Measurements from ENCODE around the gene TMEM234. TPM values are rescaled to one million over a fixed set of nuclear protein-coding genes. Genes with fewer than 3 reads are reported as not detected.

TMEM234 gene
- total RNA-seq, 2 donors from 2014 or later, result 20.3 to 27.0 TPM

DNA sequence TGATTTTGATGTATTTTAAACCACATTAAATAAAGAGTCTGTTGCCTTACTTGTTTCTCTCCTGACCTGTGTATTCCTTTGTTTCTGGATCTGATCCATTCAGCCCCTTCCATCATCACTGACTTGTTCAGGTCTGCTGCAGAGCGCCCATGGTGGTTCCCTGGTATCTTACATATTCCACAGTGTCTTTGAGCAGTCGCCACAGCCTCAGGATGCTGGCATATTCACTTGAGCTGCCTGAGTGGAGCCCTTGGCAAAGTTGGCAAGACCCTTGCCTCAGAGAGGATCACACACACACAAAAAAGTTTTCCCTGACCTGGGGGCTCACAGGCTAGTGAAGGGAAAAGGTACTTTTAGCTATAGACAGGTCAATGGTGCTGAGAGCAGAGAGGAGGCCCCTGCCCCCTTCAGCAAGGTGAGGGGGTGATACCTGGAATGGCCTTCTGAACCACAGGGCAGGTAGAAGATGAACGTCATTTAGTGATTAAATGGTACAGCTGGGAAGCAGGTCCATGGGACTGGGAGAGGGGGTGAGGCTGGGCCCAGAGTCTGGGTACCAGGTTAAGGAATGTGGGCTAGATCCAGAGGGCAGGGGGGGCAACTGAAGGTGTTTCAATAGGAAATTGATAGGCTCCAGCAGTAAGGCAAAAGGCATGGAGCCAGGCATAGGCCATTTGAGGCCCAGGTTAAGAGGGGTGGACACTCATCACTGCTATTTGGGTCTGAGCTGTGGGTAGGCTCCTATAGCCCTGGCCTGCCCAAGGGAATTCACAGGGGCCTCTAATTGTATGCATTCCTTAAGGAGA is 23.7 kb downstream of the TMEM234 start:
- Histone ChIP-seq H3K27me3 (no peaks in the 10 kb centered on the region), H3K36me3 (peaks cover 27% of the 10 kb centered on the region), H3K9me3 (no peaks in the 10 kb centered on the region), H3K4me3 (no peak overlapping the region), H3K4me1 (peaks cover 3% of the 10 kb centered on the region), H3K9ac (ENCODE audit: low read depth in 2 of 2, low read length in 2 of 2) (no peak overlapping the region), H3K27ac (no peak overlapping the region)
- DNase-seq, result no peak
- intact Hi-C loops (cut with DNase I), result no loop called here
- TF ChIP-seq, protein P1, sequence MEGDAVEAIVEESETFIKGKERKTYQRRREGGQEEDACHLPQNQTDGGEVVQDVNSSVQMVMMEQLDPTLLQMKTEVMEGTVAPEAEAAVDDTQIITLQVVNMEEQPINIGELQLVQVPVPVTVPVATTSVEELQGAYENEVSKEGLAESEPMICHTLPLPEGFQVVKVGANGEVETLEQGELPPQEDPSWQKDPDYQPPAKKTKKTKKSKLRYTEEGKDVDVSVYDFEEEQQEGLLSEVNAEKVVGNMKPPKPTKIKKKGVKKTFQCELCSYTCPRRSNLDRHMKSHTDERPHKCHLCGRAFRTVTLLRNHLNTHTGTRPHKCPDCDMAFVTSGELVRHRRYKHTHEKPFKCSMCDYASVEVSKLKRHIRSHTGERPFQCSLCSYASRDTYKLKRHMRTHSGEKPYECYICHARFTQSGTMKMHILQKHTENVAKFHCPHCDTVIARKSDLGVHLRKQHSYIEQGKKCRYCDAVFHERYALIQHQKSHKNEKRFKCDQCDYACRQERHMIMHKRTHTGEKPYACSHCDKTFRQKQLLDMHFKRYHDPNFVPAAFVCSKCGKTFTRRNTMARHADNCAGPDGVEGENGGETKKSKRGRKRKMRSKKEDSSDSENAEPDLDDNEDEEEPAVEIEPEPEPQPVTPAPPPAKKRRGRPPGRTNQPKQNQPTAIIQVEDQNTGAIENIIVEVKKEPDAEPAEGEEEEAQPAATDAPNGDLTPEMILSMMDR (IDR thresholded peaks at IDR 0.05), result no peak

DNA sequence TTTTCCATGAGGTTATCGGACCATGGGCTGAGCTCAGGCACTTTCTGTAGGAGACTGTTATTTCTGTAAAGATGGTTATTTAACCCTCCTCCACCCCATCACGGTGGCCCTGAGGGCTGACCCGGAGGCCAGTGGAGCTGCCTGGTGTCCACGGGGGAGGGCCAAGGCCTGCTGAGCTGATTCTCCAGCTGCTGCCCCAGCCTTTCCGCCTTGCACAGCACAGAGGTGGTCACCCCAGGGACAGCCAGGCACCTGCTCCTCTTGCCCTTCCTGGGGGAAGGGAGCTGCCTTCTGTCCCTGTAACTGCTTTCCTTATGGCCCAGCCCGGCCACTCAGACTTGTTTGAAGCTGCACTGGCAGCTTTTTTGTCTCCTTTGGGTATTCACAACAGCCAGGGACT is 24.3 kb downstream of the TMEM234 start:
- no peak overlapping the region for H3K27ac ChIP-seq
- no peak for DNase-seq
- TF ChIP-seq, protein P1 (IDR thresholded peaks at IDR 0.05), result no peak
- H3K36me3 ChIP-seq, result peaks cover 27% of the 10 kb centered on the region
- H3K27me3 ChIP-seq, result no peaks in the 10 kb centered on the region
- H3K4me1 ChIP-seq, result peaks cover 3% of the 10 kb centered on the region
- H3K9me3 ChIP-seq, result no peaks in the 10 kb centered on the region
- H3K4me3 ChIP-seq, result no peak overlapping the region
- intact Hi-C loops (cut with DNase I), result no loop called here
- H3K9ac ChIP-seq (ENCODE audit: low read depth in 2 of 2, low read length in 2 of 2), result no peak overlapping the region

DNA sequence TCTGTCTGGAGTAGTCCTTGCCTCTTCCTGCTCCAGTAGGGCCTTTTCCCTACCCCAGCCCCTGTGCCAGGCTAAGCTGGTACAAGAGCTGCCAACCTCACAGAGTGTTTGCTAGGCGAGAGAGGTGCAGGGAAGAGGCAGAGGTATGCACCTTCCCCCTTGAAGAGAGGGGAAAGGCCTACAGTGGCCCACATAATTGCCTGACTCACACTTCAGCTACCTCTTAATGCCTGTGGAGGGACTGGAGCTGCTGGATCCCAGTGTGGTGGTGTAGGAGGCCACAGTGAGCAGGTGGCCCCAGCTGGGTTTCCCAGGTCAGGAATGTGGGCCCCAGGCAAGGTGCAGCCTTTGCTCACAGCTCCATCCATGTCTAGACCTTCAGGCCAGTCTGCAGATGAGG is 25.1 kb downstream of the TMEM234 start:
- intact Hi-C loops (cut with DNase I), result no loop called here
- Histone ChIP-seq H3K27me3 (no peaks in the 10 kb centered on the region), H3K9ac (ENCODE audit: low read depth in 2 of 2, low read length in 2 of 2) (no peak overlapping the region), H3K4me3 (no peak overlapping the region), H3K9me3 (no peaks in the 10 kb centered on the region), H3K36me3 (peaks cover 34% of the 10 kb centered on the region), H3K27ac (no peak overlapping the region), H3K4me1 (peaks cover 3% of the 10 kb centered on the region)
- TF ChIP-seq, protein P1 (IDR thresholded peaks at IDR 0.05), result no peak
- DNase-seq, result no peak

DNA sequence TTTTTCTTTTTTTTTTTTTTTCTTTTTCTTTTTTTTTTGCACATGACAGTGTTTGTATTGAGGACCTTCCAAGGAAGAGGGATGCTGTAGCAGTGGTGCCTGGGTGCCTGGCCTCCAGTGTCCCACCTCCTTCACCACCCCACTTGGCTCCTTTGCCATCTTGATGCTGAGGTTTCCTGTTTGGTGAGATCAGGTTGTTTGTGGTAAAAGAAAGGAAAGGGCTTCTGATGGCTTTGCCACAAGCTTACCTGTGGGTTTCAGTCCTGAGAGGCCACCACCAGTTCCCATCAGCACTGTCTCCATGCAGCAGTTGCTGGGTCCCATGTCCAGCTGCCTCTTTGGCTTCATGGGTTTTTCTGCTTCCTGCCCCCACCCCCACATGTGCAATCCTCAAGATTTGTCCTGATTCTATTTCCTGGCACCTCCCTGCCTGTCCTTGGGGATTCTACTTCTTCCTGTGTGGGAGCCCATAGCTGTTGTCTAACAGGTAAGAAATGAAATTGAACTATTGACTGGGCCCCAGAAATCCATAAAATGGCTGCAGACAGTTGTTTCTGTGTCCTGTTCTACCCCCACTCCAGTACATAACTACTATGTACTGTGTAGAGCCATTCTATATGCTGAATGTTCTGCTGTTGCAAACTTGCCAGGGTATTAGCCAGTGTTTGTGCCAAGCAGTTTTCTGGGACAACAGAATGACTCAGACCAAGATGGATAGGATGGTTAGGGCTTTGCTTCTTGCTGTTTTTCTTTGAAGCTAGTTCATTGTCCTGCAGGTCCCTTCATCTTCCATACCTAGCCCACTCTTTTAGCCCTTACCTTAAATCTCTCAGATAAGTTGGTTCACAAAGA is 26.0 kb downstream of the TMEM234 start:
- DNase-seq, result no peak
- intact Hi-C loops (cut with DNase I), result no loop called here
- peaks cover 43% of the 10 kb centered on the region for H3K36me3 ChIP-seq

DNA sequence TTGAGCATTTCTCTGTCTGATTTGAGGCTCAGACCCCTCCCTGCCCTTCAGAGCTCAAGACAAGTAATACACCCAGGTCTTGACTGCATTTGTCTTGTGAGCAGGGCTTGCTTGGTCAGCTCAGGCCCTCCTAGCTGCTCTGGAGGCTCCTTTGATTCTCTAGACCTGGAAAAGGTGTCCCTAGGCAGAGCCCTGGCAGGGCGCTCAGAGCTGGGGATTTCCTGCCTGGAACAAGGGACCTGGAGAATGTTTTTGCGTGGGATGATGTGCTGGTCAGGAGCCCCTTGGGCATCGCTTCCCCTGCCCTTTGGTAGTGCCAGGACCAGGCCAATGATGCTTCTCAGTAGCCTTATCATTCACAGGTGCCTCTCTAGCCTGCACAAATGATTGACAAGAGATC is 26.6 kb downstream of the TMEM234 start:
- intact Hi-C loops (cut with DNase I), result no loop called here
- H3K9me3 ChIP-seq, result no peaks in the 10 kb centered on the region
- H3K36me3 ChIP-seq, result peaks cover 48% of the 10 kb centered on the region
- H3K27ac ChIP-seq, result no peak overlapping the region
- H3K4me3 ChIP-seq, result no peak overlapping the region
- no peaks in the 10 kb centered on the region for H3K4me1 ChIP-seq
- H3K9ac ChIP-seq (ENCODE audit: low read depth in 2 of 2, low read length in 2 of 2), result no peak overlapping the region
- DNase-seq, result no peak
- no peaks in the 10 kb centered on the region for H3K27me3 ChIP-seq
- TF ChIP-seq, protein P1 (IDR thresholded peaks at IDR 0.05), result no peak

More for the DNA sequence above, 26.0 kb downstream of the TMEM234 start:
- TF ChIP-seq, protein P1 (IDR thresholded peaks at IDR 0.05), result no peak
- Histone ChIP-seq H3K27ac (no peak overlapping the region), H3K4me3 (no peak overlapping the region), H3K4me1 (peaks cover under 1% of the 10 kb centered on the region), H3K27me3 (no peaks in the 10 kb centered on the region), H3K9me3 (no peaks in the 10 kb centered on the region), H3K9ac (ENCODE audit: low read depth in 2 of 2, low read length in 2 of 2) (no peak overlapping the region)
